Measurements from ENCODE around the gene RNF181. TPM values are rescaled to one million over a fixed set of nuclear protein-coding genes. Genes with fewer than 3 reads are reported as not detected.

RNF181 gene
- total and polyA plus RNA-seq, 2 of the 8 experiments (the other 6 are each of a cell fraction or from before 2014, with no cell fraction given) = 97.2 to 514 TPM

DNA sequence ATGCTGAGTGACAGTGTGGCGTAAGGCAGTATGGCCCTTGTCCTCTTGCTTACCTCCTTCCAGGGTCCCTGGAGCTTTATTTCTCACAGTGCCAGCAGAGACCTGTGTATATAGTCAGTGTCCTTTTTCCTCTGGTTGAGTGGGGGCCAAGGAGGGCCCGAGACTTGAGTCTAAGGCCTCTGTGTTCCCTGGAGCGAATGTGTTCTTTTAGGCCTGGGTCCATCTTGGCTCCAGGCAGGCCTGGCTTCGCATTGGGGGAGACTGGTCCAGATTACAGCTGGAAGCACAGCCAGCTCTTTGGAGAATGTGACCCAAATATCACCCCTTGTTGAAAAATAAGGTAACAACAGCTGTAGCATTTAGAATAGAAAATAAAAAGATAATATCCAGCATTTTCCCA is 6.4 kb upstream of the RNF181 start (continued):
- TF ChIP-seq, protein P1, sequence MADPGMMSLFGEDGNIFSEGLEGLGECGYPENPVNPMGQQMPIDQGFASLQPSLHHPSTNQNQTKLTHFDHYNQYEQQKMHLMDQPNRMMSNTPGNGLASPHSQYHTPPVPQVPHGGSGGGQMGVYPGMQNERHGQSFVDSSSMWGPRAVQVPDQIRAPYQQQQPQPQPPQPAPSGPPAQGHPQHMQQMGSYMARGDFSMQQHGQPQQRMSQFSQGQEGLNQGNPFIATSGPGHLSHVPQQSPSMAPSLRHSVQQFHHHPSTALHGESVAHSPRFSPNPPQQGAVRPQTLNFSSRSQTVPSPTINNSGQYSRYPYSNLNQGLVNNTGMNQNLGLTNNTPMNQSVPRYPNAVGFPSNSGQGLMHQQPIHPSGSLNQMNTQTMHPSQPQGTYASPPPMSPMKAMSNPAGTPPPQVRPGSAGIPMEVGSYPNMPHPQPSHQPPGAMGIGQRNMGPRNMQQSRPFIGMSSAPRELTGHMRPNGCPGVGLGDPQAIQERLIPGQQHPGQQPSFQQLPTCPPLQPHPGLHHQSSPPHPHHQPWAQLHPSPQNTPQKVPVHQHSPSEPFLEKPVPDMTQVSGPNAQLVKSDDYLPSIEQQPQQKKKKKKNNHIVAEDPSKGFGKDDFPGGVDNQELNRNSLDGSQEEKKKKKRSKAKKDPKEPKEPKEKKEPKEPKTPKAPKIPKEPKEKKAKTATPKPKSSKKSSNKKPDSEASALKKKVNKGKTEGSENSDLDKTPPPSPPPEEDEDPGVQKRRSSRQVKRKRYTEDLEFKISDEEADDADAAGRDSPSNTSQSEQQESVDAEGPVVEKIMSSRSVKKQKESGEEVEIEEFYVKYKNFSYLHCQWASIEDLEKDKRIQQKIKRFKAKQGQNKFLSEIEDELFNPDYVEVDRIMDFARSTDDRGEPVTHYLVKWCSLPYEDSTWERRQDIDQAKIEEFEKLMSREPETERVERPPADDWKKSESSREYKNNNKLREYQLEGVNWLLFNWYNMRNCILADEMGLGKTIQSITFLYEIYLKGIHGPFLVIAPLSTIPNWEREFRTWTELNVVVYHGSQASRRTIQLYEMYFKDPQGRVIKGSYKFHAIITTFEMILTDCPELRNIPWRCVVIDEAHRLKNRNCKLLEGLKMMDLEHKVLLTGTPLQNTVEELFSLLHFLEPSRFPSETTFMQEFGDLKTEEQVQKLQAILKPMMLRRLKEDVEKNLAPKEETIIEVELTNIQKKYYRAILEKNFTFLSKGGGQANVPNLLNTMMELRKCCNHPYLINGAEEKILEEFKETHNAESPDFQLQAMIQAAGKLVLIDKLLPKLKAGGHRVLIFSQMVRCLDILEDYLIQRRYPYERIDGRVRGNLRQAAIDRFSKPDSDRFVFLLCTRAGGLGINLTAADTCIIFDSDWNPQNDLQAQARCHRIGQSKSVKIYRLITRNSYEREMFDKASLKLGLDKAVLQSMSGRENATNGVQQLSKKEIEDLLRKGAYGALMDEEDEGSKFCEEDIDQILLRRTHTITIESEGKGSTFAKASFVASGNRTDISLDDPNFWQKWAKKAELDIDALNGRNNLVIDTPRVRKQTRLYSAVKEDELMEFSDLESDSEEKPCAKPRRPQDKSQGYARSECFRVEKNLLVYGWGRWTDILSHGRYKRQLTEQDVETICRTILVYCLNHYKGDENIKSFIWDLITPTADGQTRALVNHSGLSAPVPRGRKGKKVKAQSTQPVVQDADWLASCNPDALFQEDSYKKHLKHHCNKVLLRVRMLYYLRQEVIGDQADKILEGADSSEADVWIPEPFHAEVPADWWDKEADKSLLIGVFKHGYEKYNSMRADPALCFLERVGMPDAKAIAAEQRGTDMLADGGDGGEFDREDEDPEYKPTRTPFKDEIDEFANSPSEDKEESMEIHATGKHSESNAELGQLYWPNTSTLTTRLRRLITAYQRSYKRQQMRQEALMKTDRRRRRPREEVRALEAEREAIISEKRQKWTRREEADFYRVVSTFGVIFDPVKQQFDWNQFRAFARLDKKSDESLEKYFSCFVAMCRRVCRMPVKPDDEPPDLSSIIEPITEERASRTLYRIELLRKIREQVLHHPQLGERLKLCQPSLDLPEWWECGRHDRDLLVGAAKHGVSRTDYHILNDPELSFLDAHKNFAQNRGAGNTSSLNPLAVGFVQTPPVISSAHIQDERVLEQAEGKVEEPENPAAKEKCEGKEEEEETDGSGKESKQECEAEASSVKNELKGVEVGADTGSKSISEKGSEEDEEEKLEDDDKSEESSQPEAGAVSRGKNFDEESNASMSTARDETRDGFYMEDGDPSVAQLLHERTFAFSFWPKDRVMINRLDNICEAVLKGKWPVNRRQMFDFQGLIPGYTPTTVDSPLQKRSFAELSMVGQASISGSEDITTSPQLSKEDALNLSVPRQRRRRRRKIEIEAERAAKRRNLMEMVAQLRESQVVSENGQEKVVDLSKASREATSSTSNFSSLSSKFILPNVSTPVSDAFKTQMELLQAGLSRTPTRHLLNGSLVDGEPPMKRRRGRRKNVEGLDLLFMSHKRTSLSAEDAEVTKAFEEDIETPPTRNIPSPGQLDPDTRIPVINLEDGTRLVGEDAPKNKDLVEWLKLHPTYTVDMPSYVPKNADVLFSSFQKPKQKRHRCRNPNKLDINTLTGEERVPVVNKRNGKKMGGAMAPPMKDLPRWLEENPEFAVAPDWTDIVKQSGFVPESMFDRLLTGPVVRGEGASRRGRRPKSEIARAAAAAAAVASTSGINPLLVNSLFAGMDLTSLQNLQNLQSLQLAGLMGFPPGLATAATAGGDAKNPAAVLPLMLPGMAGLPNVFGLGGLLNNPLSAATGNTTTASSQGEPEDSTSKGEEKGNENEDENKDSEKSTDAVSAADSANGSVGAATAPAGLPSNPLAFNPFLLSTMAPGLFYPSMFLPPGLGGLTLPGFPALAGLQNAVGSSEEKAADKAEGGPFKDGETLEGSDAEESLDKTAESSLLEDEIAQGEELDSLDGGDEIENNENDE (IDR thresholded peaks at IDR 0.05; ENCODE audit: insufficient replicate concordance, low read length) = no peak
- no peak for TF ChIP-seq CBX8 (IDR thresholded peaks at IDR 0.05; ENCODE audit: borderline replicate concordance, low read depth, low read length)
- TF ChIP-seq CEBPB (IDR thresholded peaks at IDR 0.05; ENCODE audit: low read depth, low read length) = no peak
- no peak for TF ChIP-seq TEAD4 (IDR thresholded peaks at IDR 0.05; ENCODE audit: low read depth, low read length)
- TF ChIP-seq, protein P2, sequence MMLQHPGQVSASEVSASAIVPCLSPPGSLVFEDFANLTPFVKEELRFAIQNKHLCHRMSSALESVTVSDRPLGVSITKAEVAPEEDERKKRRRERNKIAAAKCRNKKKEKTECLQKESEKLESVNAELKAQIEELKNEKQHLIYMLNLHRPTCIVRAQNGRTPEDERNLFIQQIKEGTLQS (IDR thresholded peaks at IDR 0.05; ENCODE audit: insufficient read depth, low read depth, low read length) = no peak
- no peak for TF ChIP-seq POU5F1 (IDR thresholded peaks at IDR 0.05; ENCODE audit: low read depth, low read length)
- no peak for TF ChIP-seq SP1 (IDR thresholded peaks at IDR 0.05; ENCODE audit: low read depth, low read length)
- no peak for TF ChIP-seq RNF2 (IDR thresholded peaks at IDR 0.05; ENCODE audit: borderline replicate concordance, low read depth, low read length, missing control alignments, poor library complexity, severe bottlenecking)
- TF ChIP-seq EP300 (IDR thresholded peaks at IDR 0.05; ENCODE audit: borderline replicate concordance in 1 of 2, low read depth in 2 of 2, low read length in 2 of 2) = no peak
- TF ChIP-seq TAF7 (optimal IDR thresholded peaks at IDR 0.05; ENCODE audit: borderline replicate concordance, low read depth, low read length) = no peak
- no peak for TF ChIP-seq YY1 (IDR thresholded peaks at IDR 0.05; ENCODE audit: low read depth, low read length)

All from H1 (cell line).